Lung (tissue), 12 donors: Measurements from ENCODE around the gene POU5F1. TPM values are rescaled to one million over a fixed set of nuclear protein-coding genes. Genes with fewer than 3 reads are reported as not detected.

Experiments
- ATAC-seq: fragments of 200-7000 bp; cut with Tn5 transposase; one replicate; pipeline ENCODE4 v1.9.1; 2020; ENCODE audit warnings: moderate number of reproducible peaks; ENCODE audit not compliant: insufficient read depth, low FRiP score
- DNase-seq, 3 donors: peaks; one replicate each; pipeline ENCODE4 v3.0.0-alpha.2; 2013 to 2017
- H3K27ac ChIP-seq, 2 donors: one replicate each; pipeline ENCODE4 v1.5.1; 2013; ENCODE audit warnings: mild to moderate bottlenecking in 2 of 2, moderate library complexity in 2 of 2, control low read depth in 1 of 2, inconsistent platforms in 1 of 2, low read depth in 1 of 2, low read length in 1 of 2
- H3K27me3 ChIP-seq, 3 donors: one replicate each; pipeline ENCODE4 v1.5.1; 2013; ENCODE audit warnings: low read length in 2 of 3; ENCODE audit not compliant: control insufficient read depth in 3 of 3, insufficient read depth in 3 of 3
- H3K36me3 ChIP-seq, 4 donors: one replicate each; pipeline ENCODE4 v1.5.1; 2013; ENCODE audit warnings: low read length in 4 of 4, mild to moderate bottlenecking in 1 of 4, moderate library complexity in 1 of 4; ENCODE audit not compliant: control insufficient read depth in 4 of 4, insufficient read depth in 4 of 4
- H3K4me1 ChIP-seq, 5 donors: one replicate each; pipeline ENCODE4 v1.5.1; 2013; ENCODE audit warnings: low read length in 5 of 5, mild to moderate bottlenecking in 2 of 5, moderate library complexity in 1 of 5; ENCODE audit not compliant: control insufficient read depth in 5 of 5, insufficient read depth in 5 of 5
- H3K4me3 ChIP-seq: one replicate; pipeline ENCODE4 v1.5.1; 2013; ENCODE audit warnings: mild to moderate bottlenecking, control low read depth, moderate library complexity
- H3K9ac ChIP-seq, 2 donors: one replicate each; pipeline ENCODE4 v1.5.1; 2013; ENCODE audit warnings: low read length in 2 of 2, control low read depth in 1 of 2; ENCODE audit not compliant: insufficient read depth in 1 of 2
- H3K9me3 ChIP-seq, 4 donors: one replicate each; pipeline ENCODE4 v1.5.1; 2013; ENCODE audit warnings: low read length in 3 of 4, mild to moderate bottlenecking in 1 of 4, moderate library complexity in 1 of 4; ENCODE audit not compliant: control insufficient read depth in 4 of 4, insufficient read depth in 3 of 4
- WGBS, 2 donors: extraction: QIAGEN DNeasy Blood & Tissue Kit; methylation state at CpG; one replicate each; pipeline ENCODE4 v1.1.7; 2013; 5-methylcytosine and 5-hydroxymethylcytosine counted together
- polyA plus RNA-seq, 2 donors: library from polyadenylated mRNA; stranded (reverse); fragments of 200-250 nt; gene quantifications; one replicate each; pipeline ENCODE4 v1.2.1, GENCODE V29; 2013
- total RNA-seq, 2 donors: library from RNA; depleted of rRNA in 1 of 2; stranded (reverse); fragments of >200 nt in 1 of 2; gene quantifications; one replicate each; pipeline ENCODE4 v1.2.1, GENCODE V29; 2014 to 2021
- TF ChIP-seq, protein P1 (sequence below): IDR thresholded peaks from 2 replicates; pipeline ENCODE4 v1.5.1; 2012; ENCODE audit warnings: mild to moderate bottlenecking; ENCODE audit errors: control extremely low read depth, extremely low read depth
- donor health status: control.
- donor health status: control.
- donor health status: Bipolar disorder and iron deficiency.
- donor health status: healthy.
- donor health status: DM: yes; HTN: yes; CAD: no.

POU5F1 gene
- total and polyA plus RNA-seq, 4 donors, result 1.5 to 19.5 (median 2.4) TPM

GRCh38 chr6:31135710-31136109 lies 34.8 kb downstream of the POU5F1 start:
- no peaks in the 10 kb centered on the region for H3K27me3 ChIP-seq
- peaks cover 0 to 10% (median 0%) of the 10 kb centered on the region in 5 donors for H3K4me1 ChIP-seq
- H3K9me3 ChIP-seq, result no peaks in the 10 kb centered on the region
- no peaks in the 10 kb centered on the region for H3K36me3 ChIP-seq
- TF ChIP-seq, protein P1, sequence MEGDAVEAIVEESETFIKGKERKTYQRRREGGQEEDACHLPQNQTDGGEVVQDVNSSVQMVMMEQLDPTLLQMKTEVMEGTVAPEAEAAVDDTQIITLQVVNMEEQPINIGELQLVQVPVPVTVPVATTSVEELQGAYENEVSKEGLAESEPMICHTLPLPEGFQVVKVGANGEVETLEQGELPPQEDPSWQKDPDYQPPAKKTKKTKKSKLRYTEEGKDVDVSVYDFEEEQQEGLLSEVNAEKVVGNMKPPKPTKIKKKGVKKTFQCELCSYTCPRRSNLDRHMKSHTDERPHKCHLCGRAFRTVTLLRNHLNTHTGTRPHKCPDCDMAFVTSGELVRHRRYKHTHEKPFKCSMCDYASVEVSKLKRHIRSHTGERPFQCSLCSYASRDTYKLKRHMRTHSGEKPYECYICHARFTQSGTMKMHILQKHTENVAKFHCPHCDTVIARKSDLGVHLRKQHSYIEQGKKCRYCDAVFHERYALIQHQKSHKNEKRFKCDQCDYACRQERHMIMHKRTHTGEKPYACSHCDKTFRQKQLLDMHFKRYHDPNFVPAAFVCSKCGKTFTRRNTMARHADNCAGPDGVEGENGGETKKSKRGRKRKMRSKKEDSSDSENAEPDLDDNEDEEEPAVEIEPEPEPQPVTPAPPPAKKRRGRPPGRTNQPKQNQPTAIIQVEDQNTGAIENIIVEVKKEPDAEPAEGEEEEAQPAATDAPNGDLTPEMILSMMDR, result no peak
- no peak overlapping the region for H3K9ac ChIP-seq
- no peak for DNase-seq
- no peak for ATAC-seq
- 92 to 95% methylated on average over 10 of the region's 10 CpGs for WGBS, 2 donors
- H3K27ac ChIP-seq, result no peak overlapping the region
- no peak overlapping the region for H3K4me3 ChIP-seq

DNA sequence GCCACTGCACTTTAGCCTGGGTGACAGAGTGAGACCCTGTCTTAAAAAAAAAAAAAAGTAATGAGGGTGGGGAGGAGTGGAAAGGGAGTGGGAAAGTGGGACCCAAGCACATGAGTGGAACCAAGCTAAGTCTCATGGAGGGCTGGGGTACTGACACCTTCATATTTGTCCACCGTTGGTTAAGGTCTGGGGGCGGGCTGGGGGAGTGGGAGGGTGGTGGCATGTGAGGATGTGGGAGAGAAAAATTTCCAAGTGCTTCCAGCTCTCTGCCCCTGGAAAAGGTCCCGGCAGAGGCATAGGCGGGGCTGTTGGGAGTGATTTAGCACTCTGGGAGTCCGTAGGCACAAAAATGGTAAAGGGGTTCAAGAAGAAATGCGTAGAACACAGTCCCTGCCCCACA lies 37.7 kb downstream of the POU5F1 start:
- ATAC-seq, result no peak
- Histone ChIP-seq H3K36me3 (no peaks in the 10 kb centered on the region), H3K27ac (no peak overlapping the region), H3K9me3 (no peaks in the 10 kb centered on the region), H3K4me3 (no peak overlapping the region), H3K27me3 (peaks cover 0 to 4% (median 0%) of the 10 kb centered on the region in 3 donors), H3K9ac (no peak overlapping the region), H3K4me1 (peaks cover 0 to 2% (median 0%) of the 10 kb centered on the region in 5 donors)
- WGBS, 2 donors, result 77 to 90% methylated on average over 6 of the region's 6 CpGs
- TF ChIP-seq, protein P1, result no peak
- DNase-seq, result no peak

GRCh38 chr6:31131595-31131994 lies 38.9 kb downstream of the POU5F1 start:
- DNase-seq (no peak), ATAC-seq (no peak)
- Histone ChIP-seq H3K4me3 (no peak overlapping the region), H3K9ac (no peak overlapping the region), H3K27ac (no peak overlapping the region), H3K27me3 (peaks cover 0 to 4% (median 0%) of the 10 kb centered on the region in 3 donors), H3K4me1 (peaks cover 0 to 2% (median 0%) of the 10 kb centered on the region in 5 donors), H3K36me3 (no peaks in the 10 kb centered on the region), H3K9me3 (no peaks in the 10 kb centered on the region)
- TF ChIP-seq, protein P1, result no peak
- WGBS, 2 donors, result 76 to 96% methylated on average over 3 of the region's 3 CpGs

DNA sequence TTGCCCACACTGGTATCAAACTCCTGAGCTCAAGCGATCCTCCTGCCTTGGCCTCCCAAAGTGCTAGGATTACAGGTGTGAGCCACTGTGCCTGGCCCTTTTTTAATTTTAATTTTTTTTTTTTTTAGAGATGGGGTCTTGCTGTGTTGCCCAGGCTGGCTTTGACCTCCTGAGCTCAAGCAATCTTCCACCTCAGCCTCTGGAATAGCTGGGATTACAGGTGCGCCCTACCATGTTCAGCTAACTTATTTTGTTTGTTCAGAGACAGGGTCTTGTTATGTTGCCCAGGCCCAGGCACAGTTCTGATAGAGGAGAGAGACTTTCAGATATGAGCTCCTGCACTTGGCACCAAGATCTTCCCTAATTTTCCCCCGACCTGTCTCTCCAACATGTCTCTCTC lies 39.7 kb downstream of the POU5F1 start:
- TF ChIP-seq, protein P1, result no peak
- Histone ChIP-seq H3K9ac (no peak overlapping the region), H3K27ac (no peak overlapping the region), H3K4me3 (no peak overlapping the region), H3K36me3 (no peaks in the 10 kb centered on the region), H3K27me3 (peaks cover 0 to 4% (median 0%) of the 10 kb centered on the region in 3 donors), H3K9me3 (no peaks in the 10 kb centered on the region), H3K4me1 (peaks cover 0 to 4% (median 0%) of the 10 kb centered on the region in 5 donors)
- DNase-seq (no peak), ATAC-seq (no peak)
- 93 to 99% methylated on average over 3 of the region's 3 CpGs for WGBS, 2 donors
